Measurements from ENCODE around the gene POLR2I. TPM values are rescaled to one million over a fixed set of nuclear protein-coding genes. Genes with fewer than 3 reads are reported as not detected.

The POLR2I gene
- total RNA-seq, 1 experiment from 2014 or later: 174 TPM

GRCh38 chr19:36120984-36121358 lies 6.3 kb upstream of the POLR2I start:
- Histone ChIP-seq H3K4me1 (ENCODE audit: control insufficient read depth, insufficient read depth, low read length) (peaks cover 9% of the 10 kb centered on the region), H3K27ac (ENCODE audit: low read length) (no peak overlapping the region), H3K9me3 (ENCODE audit: control insufficient read depth, insufficient read depth, low read depth, low read length) (no peaks in the 10 kb centered on the region), H3K4me3 (ENCODE audit: low read depth in 2 of 2, low read length in 2 of 2) (no peak overlapping the region), H3K27me3 (ENCODE audit: control insufficient read depth, insufficient read depth, low read length) (no peaks in the 10 kb centered on the region), H3K36me3 (ENCODE audit: control insufficient read depth, insufficient read depth, low read length) (peaks cover 16% of the 10 kb centered on the region; the same call in 1 of the 2 replicates)
- in situ Hi-C loops (cut with HindIII; ENCODE audit: low pct_unique_long_range_greater_than_20kb, low sequenced_read_pairs) (no loop called here), intact Hi-C loops (cut with micrococcal nuclease; ENCODE audit: unreplicated experiment) (no loop called here)
- BruUV-seq (replicated peaks): no TSS peak
- CTCF ChIA-PET: no interaction called here
- DNase-seq (ENCODE audit: low read depth, low spot score) (no peak), ATAC-seq (no peak)
- TF ChIP-seq CTCF (IDR thresholded peaks at IDR 0.05) (no peak), REST (IDR thresholded peaks at IDR 0.05; ENCODE audit: insufficient read depth in 1 of 2, low read depth in 2 of 2, low read length in 1 of 2) (no peak), SIN3A (IDR thresholded peaks at IDR 0.05; ENCODE audit: borderline replicate concordance, insufficient read depth, low read depth, low read length) (no peak), POLR2AphosphoS5 (IDR thresholded peaks at IDR 0.05; ENCODE audit: low read depth, low read length) (no peak), TCF7L2 (IDR thresholded peaks at IDR 0.05; ENCODE audit: low read depth, low read length) (no peak)
- POLR2A ChIA-PET: no interaction called here

- in situ Hi-C loops (cut with HindIII; ENCODE audit: low pct_unique_long_range_greater_than_20kb, low sequenced_read_pairs) (no loop called here), intact Hi-C loops (cut with micrococcal nuclease; ENCODE audit: unreplicated experiment) (no loop called here)
- H3K4me1 ChIP-seq (ENCODE audit: control insufficient read depth, insufficient read depth, low read length): peaks cover 9% of the 10 kb centered on the region
- no peaks in the 10 kb centered on the region for H3K27me3 ChIP-seq (ENCODE audit: control insufficient read depth, insufficient read depth, low read length)
- TF ChIP-seq TCF7L2 (IDR thresholded peaks at IDR 0.05; ENCODE audit: low read depth, low read length): no peak
- TF ChIP-seq REST (IDR thresholded peaks at IDR 0.05; ENCODE audit: insufficient read depth in 1 of 2, low read depth in 2 of 2, low read length in 1 of 2): no peak
- no peak for TF ChIP-seq SIN3A (IDR thresholded peaks at IDR 0.05; ENCODE audit: borderline replicate concordance, insufficient read depth, low read depth, low read length)
- no peak for TF ChIP-seq CTCF (IDR thresholded peaks at IDR 0.05)
- no peak for TF ChIP-seq POLR2AphosphoS5 (IDR thresholded peaks at IDR 0.05; ENCODE audit: low read depth, low read length)
- H3K4me3 ChIP-seq (ENCODE audit: low read depth in 2 of 2, low read length in 2 of 2): no peak overlapping the region
- BruUV-seq (replicated peaks): no TSS peak
- no peaks in the 10 kb centered on the region for H3K9me3 ChIP-seq (ENCODE audit: control insufficient read depth, insufficient read depth, low read depth, low read length)
- DNase-seq (ENCODE audit: low read depth, low spot score) (no peak), ATAC-seq (no peak)
- no peak overlapping the region for H3K27ac ChIP-seq (ENCODE audit: low read length)
- H3K36me3 ChIP-seq (ENCODE audit: control insufficient read depth, insufficient read depth, low read length): peaks cover 11% of the 10 kb centered on the region; the same call in 1 of the 2 replicates
- CTCF ChIA-PET: no interaction called here
- POLR2A ChIA-PET: no interaction called here
Observed at GRCh38 chr19:36120092-36120983, 5.7 kb upstream of the POLR2I start.
